SU-DHL-6 (cell line): ENCODE measurements around the gene SENP6.

Experiments
- CTCF ChIP-seq: fragments of 200-600 bp; sonication (generic); IDR thresholded peaks from one replicate; pipeline ENCODE4 v1.5.1; 2017; ENCODE audit warnings: antibody characterized with exemption, mild to moderate bottlenecking, low read length, moderate library complexity; ENCODE audit not compliant: insufficient read depth, poor library complexity, severe bottlenecking
- EZH2phosphoT487 ChIP-seq: fragments of 200-600 bp; sonication (generic), shearing (Covaris generic); conservative IDR thresholded peaks from 2 replicates; pipeline ENCODE4 v1.6.1; 2018; ENCODE audit warnings: mild to moderate bottlenecking, antibody characterized with exemption, low read length, moderate library complexity, mixed read lengths

DNA sequence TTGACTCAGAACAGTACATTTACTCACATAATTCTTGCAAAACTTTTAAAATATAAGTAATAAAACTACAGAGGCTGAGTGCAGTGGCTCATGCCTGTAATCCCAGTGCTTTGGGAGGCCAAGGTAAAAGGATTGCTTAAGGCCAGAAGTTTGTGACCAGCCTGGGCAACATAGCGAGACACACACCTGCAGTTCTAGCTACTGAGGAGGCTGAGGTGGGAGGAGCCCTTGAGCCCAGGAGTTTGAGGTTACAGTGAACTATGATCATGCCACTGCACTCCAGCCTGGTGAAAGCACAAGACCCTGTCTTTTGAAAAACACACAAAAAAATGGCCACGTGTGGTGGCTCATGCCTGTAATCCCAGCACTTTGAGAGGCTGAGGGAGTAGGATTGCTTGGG is 125.5 kb downstream of the SENP6 start:
- TF ChIP-seq CTCF (no peak), EZH2phosphoT487 (no peak)
